Measurements from ENCODE around the gene TUBB4B. TPM values are rescaled to one million over a fixed set of nuclear protein-coding genes. Genes with fewer than 3 reads are reported as not detected.

TUBB4B gene
- total RNA-seq, 3 donors from 2014 or later (not counting 1 experiment from before 2014, with no cell fraction given): 84.4 to 121 (median 93.9) TPM

- no peak for ATAC-seq
Observed at GRCh38 chr9:137272241-137273094, 31.4 kb downstream of the TUBB4B start.

GRCh38 chr9:137273095-137273490 lies 32.0 kb downstream of the TUBB4B start:
- Mint-ChIP-seq H3K4me1 (peaks cover 11 to 47% of the 10 kb centered on the region in 2 donors), H3K4me3 (no peak overlapping the region), H3K36me3 (no peaks in the 10 kb centered on the region), H3K27ac (no peak overlapping the region), H3K9me3 (no peaks in the 10 kb centered on the region), H3K27me3 (ENCODE audit: low read depth in 2 of 2) (no peaks in the 10 kb centered on the region)
- H3K27ac ChIP-seq (ENCODE audit: low read length): no peak overlapping the region
- ATAC-seq (no peak), DNase-seq (no peak)
- intact Hi-C loops (cut with micrococcal nuclease): no loop called here
- H3K36me3 ChIP-seq (ENCODE audit: control insufficient read depth, insufficient read depth, low read length): peaks cover 15% of the 10 kb centered on the region
- no peaks in the 10 kb centered on the region for H3K27me3 ChIP-seq (ENCODE audit: control insufficient read depth, insufficient read depth, low read length)
- TF ChIP-seq CTCF (IDR thresholded peaks at IDR 0.05): no peak
- H3K9me3 ChIP-seq (ENCODE audit: control insufficient read depth, insufficient read depth, low read length): no peaks in the 10 kb centered on the region
- 94% methylated on average over 13 of the region's 13 CpGs for WGBS (ENCODE audit: insufficient coverage)
- H3K4me3 ChIP-seq (ENCODE audit: low read length): no peak overlapping the region
- H3K4me1 ChIP-seq (ENCODE audit: control insufficient read depth, insufficient read depth, low read length): peaks cover 50% of the 10 kb centered on the region

More at GRCh38 chr9:137272241-137273094, 31.4 kb downstream of the TUBB4B start:
- Mint-ChIP-seq H3K9me3 (no peaks in the 10 kb centered on the region), H3K27ac (no peak overlapping the region), H3K4me1 (peaks cover 11 to 40% of the 10 kb centered on the region in 2 donors), H3K4me3 (no peak overlapping the region), H3K36me3 (no peaks in the 10 kb centered on the region), H3K27me3 (ENCODE audit: low read depth in 2 of 2) (no peaks in the 10 kb centered on the region)
- DNase-seq: no peak
- no peak for TF ChIP-seq CTCF (IDR thresholded peaks at IDR 0.05)
- Histone ChIP-seq H3K27me3 (ENCODE audit: control insufficient read depth, insufficient read depth, low read length) (no peaks in the 10 kb centered on the region), H3K9me3 (ENCODE audit: control insufficient read depth, insufficient read depth, low read length) (no peaks in the 10 kb centered on the region), H3K36me3 (ENCODE audit: control insufficient read depth, insufficient read depth, low read length) (peaks cover 19% of the 10 kb centered on the region), H3K4me1 (ENCODE audit: control insufficient read depth, insufficient read depth, low read length) (peaks cover 46% of the 10 kb centered on the region), H3K27ac (ENCODE audit: low read length) (no peak overlapping the region), H3K4me3 (ENCODE audit: low read length) (no peak overlapping the region)
- WGBS (ENCODE audit: insufficient coverage): 93% methylated on average over 39 of the region's 39 CpGs
- intact Hi-C loops (cut with micrococcal nuclease): no loop called here

- Histone ChIP-seq H3K4me1 (ENCODE audit: control insufficient read depth, insufficient read depth, low read length) (peaks cover 50% of the 10 kb centered on the region), H3K9me3 (ENCODE audit: control insufficient read depth, insufficient read depth, low read length) (no peaks in the 10 kb centered on the region), H3K27ac (ENCODE audit: low read length) (no peak overlapping the region), H3K27me3 (ENCODE audit: control insufficient read depth, insufficient read depth, low read length) (no peaks in the 10 kb centered on the region), H3K36me3 (ENCODE audit: control insufficient read depth, insufficient read depth, low read length) (peaks cover 15% of the 10 kb centered on the region), H3K4me3 (ENCODE audit: low read length) (no peak overlapping the region)
- Mint-ChIP-seq H3K9me3 (no peaks in the 10 kb centered on the region), H3K4me1 (peaks cover 11 to 42% of the 10 kb centered on the region in 2 donors), H3K4me3 (no peak overlapping the region), H3K36me3 (no peaks in the 10 kb centered on the region), H3K27ac (no peak overlapping the region), H3K27me3 (ENCODE audit: low read depth in 2 of 2) (no peaks in the 10 kb centered on the region)
- no peak for TF ChIP-seq CTCF (IDR thresholded peaks at IDR 0.05)
- intact Hi-C loops (cut with micrococcal nuclease): no loop called here
- DNase-seq (no peak), ATAC-seq (no peak)
- 83% methylated on average over 15 of the region's 15 CpGs for WGBS (ENCODE audit: insufficient coverage)
Observed at GRCh38 chr9:137273611-137274320, 32.7 kb downstream of the TUBB4B start.

Measured in natural killer cell (primary cell).